Measurements from ENCODE around the gene CLDN20.
"Not testable (repeated sequence)": the region's sequence is repeated elsewhere in the genome, so short reads cannot be mapped to it uniquely, and the experiment has no call there.

The CLDN20 gene

DNA sequence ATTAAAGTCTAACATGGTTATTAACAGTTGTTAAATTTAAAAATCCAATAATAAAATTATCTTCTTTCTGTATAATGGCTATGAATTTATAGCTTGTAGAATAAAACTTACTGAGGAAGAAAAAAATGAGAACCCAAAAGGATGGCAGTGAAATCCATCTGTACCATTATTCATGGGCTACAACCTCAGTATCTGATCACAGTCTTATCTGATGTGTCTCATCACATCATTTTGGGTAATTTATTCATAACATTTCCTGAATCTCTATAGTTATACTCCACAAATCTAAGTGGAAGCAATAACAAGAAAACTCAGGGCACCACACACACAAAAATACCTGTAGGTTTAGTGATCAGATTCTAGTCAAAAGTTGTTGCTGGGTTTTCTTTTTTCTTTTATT lies 7.3 kb downstream of the CLDN20 start:
- no peak for DNase-seq

DNA sequence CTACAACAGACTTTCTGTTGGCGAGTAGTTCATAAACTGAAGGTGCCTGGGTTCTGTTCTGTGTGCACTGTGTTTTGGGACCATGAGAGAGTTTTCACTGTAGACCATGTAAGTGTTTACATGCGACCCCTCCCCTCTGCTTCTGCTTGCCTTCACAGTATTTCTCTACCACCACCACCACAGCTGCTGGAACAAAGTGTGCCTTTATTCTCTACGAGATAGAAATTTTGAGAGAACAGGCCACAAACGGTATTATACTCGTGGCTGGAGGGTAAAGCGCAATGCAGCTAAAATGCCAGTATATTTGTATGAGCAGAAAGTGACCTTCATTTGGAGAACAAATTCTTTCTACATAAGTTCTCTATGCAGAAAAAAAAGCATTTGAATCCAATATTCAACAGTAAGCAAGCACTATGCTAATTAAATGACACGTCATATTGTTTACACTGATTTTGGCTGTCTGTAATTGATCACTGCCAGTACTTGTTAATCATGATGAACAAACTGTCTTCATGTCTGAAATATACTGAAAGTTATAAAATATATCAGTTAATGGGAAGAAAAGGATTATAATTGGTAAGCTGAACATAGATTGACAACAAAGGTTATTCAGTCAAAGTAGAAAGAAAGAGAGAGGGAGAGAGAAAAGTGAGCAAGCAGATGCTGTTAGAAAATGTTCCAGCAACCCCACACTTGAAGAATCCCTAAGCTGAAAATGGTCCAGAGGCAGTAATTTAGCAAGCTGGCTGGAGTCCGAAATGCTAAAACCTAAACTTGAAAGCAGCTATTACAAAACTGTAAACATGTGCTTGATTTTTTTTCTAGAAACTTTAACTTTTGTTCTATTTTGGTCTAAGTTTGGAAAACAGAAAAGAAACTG lies 8.8 kb downstream of the CLDN20 start:
- no peak for DNase-seq

DNA sequence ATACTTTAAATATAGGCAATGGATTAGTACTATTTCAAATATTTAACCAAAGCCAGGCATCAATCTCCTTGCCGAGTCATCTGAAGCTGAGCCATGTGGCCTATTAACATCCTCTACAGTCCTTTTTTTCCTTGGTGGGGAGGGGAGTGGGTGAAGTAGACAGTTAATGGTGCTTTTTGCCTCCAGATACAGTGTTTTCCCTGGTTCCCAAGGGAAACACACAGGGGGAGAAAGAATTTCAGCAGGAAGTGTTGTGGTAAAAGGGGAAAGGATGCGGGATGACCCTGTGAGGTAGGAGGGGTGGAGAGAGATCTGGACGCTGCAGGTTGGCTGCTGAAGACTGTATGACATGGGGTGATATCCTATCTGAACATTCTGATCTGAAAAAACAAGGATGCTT lies 9.6 kb downstream of the CLDN20 start:
- DNase-seq = no peak

DNA sequence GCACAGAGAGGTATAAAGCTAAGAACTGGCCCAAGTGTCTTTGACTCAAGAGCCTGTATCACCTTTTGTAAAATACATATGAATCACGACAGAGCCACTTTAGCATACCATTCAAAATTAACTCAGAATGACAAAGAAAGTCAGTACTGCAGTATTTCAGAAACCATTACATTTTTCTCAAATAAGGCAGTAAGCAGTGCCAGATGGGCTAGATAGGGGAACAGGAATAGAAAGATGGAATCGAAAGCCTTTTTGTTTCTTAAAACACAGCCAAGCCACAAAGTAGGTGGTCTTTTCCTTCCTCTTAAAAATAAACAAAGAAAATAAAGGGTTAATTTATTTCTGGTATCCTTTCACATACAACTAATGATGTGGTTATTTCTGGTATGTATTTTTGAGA lies 10.3 kb downstream of the CLDN20 start:
- no peak for DNase-seq

DNA sequence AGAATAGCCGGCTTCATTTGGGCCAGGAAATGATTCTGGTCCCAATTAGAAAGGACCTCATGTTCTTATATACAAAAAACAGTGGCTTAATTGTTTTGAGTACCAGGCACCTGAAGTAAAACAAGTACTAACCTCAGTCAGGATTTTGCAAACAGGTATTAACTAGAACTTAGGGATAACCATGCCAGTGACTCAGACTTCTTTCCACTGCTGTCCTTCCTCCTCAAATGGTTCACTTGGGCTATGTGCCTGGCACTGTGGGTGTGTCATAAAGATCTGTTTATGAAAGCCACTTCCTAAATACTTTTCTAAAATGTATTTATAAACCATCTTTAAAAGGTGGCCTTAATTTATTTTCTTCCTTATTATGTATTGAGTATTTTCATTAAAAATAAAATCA lies 10.7 kb downstream of the CLDN20 start:
- no peak for DNase-seq

DNA sequence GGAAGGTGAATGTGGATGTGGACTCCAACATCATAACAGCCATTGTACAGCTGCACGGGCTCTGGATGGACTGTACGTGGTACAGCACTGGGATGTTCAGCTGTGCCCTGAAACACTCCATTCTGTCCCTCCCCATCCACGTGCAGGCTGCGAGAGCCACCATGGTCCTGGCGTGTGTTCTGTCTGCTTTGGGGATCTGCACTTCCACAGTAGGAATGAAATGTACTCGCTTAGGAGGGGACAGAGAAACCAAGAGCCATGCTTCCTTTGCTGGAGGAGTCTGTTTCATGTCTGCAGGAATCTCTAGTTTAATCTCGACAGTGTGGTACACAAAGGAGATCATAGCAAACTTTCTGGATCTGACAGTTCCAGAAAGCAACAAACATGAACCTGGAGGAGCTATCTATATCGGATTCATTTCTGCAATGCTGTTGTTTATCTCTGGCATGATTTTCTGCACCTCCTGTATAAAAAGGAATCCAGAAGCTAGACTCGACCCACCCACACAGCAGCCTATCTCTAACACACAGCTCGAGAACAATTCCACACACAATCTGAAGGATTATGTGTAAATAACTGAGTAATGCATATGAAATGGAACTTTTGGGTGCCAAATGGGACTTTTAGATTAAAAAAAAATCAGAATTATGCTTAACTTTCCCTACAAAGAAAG lies 12.1 kb downstream of the CLDN20 start:
- no peak for DNase-seq

DNA sequence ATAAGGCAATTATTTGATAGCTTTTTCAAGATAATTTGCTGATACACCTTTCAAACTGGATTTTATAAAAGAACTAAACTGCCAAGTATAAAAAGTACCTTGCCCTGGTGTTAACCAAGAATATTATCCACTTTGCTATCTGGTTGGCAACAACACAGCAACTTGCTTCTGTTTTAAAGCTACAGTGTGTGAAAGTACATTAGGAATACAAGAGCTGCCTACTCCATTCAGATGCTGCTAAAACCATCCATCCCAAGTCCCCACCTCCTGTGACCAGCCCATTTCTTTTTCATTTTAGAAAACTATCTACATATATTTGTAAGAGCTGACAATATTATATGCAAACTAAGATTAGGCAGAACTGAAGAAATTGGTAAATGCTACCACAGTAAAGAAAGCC lies 12.8 kb downstream of the CLDN20 start:
- DNase-seq = no peak

DNA sequence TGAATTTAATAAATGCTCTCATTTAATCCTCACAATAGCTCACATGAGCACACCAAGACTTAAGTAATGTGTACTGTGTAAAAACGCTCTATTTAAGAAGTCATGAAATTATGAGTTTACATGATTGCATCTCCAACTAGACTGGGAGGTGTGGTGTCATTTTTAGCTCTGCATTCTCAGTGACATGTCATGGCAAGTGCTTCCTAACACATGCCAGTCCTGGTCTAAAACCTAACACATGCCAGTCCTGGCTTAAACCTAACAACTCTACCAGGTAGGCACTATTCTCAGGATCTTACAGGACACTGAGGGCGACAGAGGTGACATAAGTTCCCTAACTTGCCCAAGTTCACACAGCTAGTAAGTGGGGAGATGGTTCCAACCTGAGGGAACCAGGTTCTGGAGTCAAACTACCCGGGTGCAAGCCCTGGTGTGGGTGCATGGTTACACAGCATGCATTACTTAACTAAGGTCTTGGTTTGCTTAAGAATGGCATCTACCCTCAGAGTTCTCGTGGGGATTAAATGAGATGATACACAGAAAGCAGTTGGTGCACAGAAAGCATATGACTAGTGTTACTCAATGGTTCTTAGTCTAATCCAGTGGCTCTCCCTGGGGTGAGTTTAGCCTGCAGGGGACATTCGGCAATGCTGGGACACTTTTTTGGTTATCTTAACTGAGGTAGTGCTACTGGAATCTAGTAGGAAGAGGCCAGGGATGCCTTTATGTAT lies 14.7 kb downstream of the CLDN20 start:
- no peak for DNase-seq

DNA sequence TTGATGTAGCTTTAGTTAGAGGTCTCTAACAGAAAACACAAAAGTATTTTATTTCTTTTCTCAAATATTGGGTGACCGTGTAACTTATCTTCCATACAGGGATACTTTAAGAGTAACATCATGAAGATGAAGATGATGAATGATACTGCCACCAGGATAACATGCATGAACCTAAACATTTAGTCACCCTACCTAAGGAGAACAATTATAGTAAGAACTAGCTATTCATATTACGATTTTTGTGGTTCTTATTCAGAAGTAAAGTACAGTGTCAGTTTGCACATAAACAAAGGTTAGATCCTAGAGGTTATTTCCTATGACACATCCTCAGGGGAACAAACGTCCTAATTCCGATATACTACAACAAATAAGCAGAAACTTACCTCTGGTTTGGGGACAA lies 21.0 kb downstream of the CLDN20 start:
- no peak for DNase-seq

DNA sequence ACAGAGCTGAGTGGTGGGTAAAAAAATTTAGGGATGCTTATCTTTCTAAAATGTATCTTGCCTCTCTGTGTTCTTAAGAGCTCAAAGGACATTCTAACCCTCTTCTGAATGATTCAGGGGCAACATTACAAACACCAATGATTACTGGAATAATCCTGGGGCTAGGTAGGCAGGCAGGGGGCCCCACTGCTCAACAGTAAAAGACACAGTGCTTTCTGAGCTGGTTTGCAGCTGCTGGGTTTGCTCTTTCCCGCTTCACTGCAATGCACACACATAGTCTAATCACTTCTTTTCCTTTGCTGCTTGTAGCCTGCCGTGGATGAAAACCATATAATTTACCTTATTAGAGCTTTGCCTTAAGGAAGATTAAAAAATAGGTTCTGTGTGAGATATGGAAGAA lies 23.9 kb downstream of the CLDN20 start:
- no peak for DNase-seq

DNA sequence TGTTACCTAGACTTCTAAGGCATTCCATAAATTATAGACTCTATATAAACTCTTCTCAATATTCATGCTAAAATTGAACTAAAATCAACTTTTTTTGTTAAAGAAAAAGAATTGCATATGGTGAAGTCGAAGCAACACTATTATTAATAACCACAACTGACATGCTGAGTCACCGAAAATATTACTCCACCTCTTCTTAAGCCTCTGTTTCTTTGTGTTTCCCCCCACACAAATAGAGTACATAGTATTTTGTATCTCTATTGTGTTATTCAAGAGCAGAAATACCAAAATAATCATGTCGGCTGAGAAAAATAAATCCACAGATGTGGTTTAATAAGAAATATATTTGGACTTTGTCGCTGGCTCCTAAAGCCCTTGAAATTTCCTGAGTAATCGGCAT lies 26.7 kb downstream of the CLDN20 start:
- DNase-seq = no peak

DNA sequence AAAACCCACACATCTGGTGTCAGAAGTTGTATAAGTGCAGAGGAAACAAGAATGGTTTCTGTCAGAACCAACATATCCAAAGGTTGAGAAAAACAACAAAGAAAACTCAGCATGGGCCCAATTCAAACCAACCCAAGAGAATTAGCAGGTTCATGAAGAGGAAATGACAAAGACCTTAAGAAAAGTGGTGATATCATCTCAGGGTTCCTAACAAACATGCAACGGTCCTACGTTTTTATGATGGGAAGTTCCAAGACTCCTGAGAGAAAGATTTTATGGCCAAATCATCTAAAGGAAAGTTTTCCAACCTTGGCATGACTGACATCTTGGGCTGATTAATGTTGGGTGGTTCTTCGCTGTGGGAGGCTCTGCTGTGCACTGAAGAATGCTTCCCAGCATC lies 27.5 kb downstream of the CLDN20 start:
- no peak for DNase-seq

DNA sequence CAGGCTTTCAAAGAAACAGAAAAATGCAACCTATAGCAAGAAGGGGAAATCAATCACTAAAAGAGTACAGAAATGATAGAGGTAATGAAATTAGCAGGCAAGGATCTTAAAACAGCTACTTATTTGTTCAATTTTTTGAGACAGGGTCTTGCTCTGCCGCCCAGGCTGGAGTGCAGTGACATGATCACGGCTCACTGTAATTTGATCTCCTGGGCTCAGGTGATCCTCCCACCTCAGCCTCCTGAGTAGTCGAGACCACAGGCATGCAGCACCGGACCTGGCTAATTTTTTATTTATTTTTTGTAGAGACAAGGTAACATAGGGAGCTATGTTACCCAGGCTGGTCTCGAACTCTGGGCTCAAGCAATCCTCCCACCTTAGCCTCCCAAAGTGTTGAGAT lies 28.9 kb downstream of the CLDN20 start:
- DNase-seq = no peak

DNA sequence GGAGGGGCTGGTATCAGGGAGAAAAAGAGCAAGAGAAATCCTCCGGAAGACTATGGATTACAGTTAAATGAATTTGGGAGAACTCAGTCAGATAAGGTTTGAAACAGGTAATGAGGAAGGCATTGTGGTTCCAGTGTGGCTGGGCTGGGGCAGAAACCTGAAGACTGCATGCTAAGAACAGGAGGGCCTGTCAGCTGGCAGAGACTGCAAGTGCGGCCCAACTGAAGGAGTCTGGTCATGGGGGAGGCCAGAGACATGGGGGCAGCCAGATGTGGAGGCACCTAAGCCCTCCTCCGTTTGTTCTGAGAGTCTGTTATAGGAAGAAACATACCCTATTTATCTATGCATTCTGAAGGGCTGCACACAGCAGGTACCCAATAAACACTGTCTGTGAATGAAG lies 33.9 kb downstream of the CLDN20 start:
- no peak for DNase-seq

DNA sequence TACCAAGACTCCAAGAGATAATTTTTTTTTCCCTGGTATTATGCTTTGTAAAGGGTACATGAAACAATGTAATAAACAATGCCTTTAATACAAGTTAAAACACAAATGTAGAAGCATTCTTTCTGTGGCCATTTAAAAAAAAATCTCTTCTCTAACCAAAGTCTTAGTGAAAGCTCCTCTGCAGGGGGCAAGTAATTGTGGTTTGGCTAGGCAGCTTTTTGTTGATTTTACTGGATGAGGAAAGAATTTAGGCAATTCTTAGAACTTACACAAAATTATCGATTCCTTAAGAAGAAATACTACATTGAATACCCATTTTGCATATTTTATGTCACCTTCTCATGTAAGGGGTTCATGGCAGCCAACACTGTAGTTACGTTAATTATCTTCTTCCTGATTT lies 38.1 kb downstream of the CLDN20 start:
- DNase-seq = no peak

DNA sequence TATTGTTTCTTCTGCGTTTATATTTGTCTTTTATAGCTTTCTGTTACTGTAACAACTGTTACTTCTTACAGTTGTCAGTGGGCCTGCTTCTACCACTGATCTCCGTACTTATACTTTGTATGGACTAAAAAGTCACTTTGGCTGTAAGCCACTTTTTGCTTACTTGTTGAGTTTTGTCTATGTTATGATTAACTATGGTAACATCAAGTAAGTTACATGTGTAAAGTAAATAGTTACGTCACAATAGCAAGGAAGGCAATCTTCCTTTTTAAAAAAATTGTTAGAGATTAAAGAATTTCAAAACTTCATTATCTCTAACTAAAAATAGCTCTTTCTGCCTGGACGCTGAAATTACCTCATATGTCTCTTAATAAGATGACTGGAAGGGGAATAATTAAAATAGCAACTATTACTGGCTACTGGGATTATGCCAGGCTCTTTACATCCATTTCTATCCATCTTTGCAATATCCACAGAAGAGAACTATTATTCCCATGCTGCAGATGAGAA lies 39.6 kb downstream of the CLDN20 start:
- no peak for DNase-seq

DNA sequence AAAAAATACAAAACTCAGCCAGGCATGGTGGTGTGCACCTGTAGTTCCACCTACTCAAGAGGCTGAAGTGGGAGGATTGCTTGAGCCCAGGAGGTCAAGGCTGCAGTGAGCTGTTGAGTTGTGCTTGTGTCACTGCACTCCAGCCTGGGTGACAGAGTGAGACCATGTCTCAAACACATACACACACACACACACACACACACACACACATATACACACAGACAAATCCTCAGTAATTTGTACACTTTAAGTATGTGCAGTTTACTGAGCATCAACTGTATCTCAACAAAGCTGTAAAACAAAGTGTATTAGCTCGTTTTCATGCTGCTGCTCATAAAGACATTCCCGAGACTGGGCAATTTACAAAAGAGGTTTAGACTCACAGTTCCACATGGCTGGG lies 43.1 kb downstream of the CLDN20 start:
- no peak for DNase-seq

DNA sequence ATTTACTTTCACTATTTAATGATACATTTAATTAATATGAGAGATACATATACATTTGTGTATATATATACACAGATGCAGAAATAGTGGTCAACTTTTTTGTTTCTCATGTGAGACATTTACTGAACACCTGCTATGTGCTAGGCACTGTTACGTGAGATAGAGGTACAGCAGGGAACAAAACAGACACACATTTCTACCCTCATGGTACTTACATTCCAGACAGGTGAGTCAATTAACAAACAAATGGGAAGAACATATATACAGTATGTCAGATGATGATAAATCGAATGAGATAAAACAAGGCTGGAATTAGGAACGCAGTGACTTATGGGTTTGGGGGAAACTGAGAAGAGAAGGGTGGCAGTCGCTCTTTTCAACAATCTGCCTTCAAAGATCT lies 45.3 kb downstream of the CLDN20 start:
- no peak for DNase-seq

DNA sequence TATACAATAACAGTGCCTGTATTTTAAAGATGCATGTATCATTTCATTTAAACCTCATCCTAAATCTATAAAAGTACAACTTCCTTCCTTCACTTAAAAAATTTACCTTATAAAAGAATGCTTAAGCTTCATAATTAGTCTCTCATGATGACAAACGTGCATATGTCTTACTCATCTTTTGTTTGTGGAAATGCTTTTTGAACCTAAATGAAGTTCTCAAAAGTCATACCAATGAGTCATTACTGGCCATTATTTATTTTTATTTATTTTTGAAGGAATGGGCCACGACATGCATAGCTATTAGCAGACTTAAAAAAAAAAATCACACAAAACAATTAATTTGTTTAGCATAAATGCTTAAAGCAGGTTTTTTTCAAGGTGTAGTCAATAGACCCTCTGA lies 46.8 kb downstream of the CLDN20 start:
- DNase-seq = no peak

DNA sequence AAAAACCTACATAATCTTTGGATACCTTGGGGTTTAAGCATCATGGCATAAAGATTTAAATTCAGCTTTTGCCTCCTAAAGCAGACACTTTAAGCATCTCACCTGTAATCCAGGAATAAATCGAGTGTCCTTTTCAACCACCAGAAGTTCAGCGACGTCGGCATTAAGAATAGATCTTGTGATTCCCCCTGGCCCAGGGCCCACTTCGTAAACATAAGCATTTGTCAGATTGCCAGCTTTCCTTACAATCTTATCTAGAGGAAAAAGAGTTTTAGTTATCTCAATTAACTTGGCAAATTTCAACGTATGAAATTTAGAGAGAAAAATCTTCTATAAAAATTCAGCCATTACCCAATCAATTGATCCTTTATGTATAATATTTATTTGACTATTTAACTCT lies 47.3 kb downstream of the CLDN20 start:
- DNase-seq = no peak

DNA sequence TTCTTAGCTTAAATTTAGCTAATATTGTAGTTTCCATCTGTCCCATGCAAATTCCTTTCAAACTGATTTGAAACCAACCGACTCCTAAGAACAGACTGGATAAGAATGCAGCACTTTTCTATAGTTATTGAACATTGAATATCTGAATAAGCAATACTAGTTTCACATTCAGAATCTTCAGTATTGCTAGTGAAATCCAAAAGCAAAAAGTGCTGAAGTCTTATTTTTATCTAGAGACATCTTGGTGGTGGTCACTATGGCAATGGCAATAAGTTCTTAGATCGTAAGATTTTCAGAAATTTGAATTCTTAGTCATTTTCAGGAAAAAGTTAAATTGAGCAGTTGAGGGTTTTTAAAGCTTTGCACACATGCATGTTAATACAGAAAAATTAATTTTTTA lies 47.8 kb downstream of the CLDN20 start:
- no peak for DNase-seq

DNA sequence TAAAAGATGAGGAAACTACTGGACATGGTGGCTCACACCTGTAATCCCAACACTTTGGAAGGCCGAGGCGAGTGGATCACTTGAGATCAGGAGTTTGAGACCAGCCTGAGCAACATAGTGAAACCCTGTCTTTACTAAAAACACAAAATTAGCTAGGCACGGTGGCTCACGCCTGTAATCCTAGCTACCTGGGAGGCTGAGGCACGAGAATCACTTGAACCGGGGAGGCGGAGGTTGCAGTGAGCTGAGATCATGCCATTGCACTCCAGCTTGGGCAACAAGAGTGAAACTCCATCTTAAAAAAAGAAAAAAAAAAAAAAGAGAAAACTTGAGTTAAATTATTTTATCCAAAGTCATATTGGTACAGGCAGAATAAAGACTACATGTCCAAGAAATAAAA lies 49.1 kb downstream of the CLDN20 start:
- DNase-seq = not testable (repeated sequence)

DNA sequence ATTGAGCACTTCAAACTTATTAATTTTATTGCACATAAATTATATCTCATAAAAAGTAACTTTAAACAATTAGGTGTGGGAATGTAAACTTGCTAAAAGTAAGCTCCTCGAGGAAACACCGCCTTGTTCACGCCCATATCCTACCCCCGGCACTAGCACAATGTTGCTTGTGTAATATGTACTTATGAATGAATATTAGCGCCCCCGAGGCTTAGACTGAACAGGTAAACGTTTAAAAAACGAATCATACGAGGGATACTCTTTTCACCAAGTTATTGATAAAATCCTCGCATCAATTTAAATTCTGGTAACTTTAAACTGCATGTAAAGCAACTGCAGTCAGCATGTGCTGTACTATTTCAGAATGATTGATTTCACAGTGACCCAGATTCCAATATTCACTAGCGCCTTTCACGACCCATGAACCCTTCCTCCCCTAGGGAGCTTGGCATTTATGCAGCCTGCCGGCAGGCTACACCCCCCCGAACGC lies 49.8 kb downstream of the CLDN20 start:
- no peak for DNase-seq

Measured in cerebellar nuclear complex (tissue), 1 donor.